Peyer's patch (tissue), 4 donors: ENCODE measurements around the gene ARRB1. TPM values are rescaled to one million over a fixed set of nuclear protein-coding genes. Genes with fewer than 3 reads are reported as not detected.

Source experiments
- DNase-seq, 3 donors: peaks; one replicate each; pipeline ENCODE4 v3.0.0-alpha.2; 2017 to 2019
- H3K27ac ChIP-seq, 4 donors: fragments of 200-600 bp; sonication (generic); one replicate each; pipeline ENCODE4 v1.5.1; 2016 to 2019
- H3K27me3 ChIP-seq, 2 donors: fragments of 200-600 bp; sonication (generic); one replicate each; pipeline ENCODE4 v1.5.1; 2019
- H3K36me3 ChIP-seq, 3 donors: fragments of 200-600 bp; sonication (generic); one replicate each; pipeline ENCODE4 v1.5.1; 2016 to 2019
- H3K4me1 ChIP-seq, 4 donors: fragments of 200-600 bp; sonication (generic); one replicate each; pipeline ENCODE4 v1.5.1; 2016 to 2019
- H3K4me3 ChIP-seq, 4 donors: fragments of 200-600 bp; sonication (generic); 1 replicate in 3 of 4; 2 replicates in 1 of 4; pipeline ENCODE4 v1.5.1; 2016 to 2019; ENCODE audit warnings: mild to moderate bottlenecking in 1 of 4
- H3K9me3 ChIP-seq, 4 donors: fragments of 200-600 bp; sonication (generic); one replicate each; pipeline ENCODE4 v1.5.1; 2016 to 2019; ENCODE audit warnings: mild to moderate bottlenecking in 1 of 4
- CTCF ChIP-seq, 6 experiments: fragments of 450-650 bp in 4 of 6; fragments of 200-600 bp in 2 of 6; sonication (generic) in 1 of 6; IDR thresholded peaks; one replicate each; pipeline ENCODE4 v1.5.1; 2017 to 2019; ENCODE audit warnings: antibody characterized with exemption in 6 of 6, mild to moderate bottlenecking in 3 of 6, moderate library complexity in 1 of 6
- POLR2A ChIP-seq, 2 donors: fragments of 450-650 bp; IDR thresholded peaks; one replicate each; pipeline ENCODE4 v1.5.1; 2017; ENCODE audit warnings: antibody characterized with exemption in 2 of 2, mild to moderate bottlenecking in 2 of 2, moderate library complexity in 2 of 2
- total RNA-seq, 4 donors: library from RNA; depleted of rRNA; stranded (reverse); fragments of >200 nt; gene quantifications; one replicate each; pipeline ENCODE4 v1.1.0, GENCODE V29; 2016

ARRB1 gene
- total RNA-seq, 4 donors from 2014 or later = 45.4 to 136 (median 90.6) TPM

- no peak overlapping the region for H3K27ac ChIP-seq
- peaks cover 0 to 12% (median 0%) of the 10 kb centered on the region in 4 donors for H3K4me1 ChIP-seq
- DNase-seq = no peak
- no peaks in the 10 kb centered on the region for H3K9me3 ChIP-seq
- peaks cover 0 to 80% (median 0%) of the 10 kb centered on the region in 3 donors for H3K36me3 ChIP-seq
- no peaks in the 10 kb centered on the region for H3K27me3 ChIP-seq
- H3K4me3 ChIP-seq = no peak overlapping the region
- TF ChIP-seq CTCF (IDR thresholded peaks at IDR 0.05) = no peak
- no peak for TF ChIP-seq POLR2A (IDR thresholded peaks at IDR 0.05)
These were observed 68.0 kb downstream of the ARRB1 start for GRCh38 chr11:75283391-75283931.

DNA sequence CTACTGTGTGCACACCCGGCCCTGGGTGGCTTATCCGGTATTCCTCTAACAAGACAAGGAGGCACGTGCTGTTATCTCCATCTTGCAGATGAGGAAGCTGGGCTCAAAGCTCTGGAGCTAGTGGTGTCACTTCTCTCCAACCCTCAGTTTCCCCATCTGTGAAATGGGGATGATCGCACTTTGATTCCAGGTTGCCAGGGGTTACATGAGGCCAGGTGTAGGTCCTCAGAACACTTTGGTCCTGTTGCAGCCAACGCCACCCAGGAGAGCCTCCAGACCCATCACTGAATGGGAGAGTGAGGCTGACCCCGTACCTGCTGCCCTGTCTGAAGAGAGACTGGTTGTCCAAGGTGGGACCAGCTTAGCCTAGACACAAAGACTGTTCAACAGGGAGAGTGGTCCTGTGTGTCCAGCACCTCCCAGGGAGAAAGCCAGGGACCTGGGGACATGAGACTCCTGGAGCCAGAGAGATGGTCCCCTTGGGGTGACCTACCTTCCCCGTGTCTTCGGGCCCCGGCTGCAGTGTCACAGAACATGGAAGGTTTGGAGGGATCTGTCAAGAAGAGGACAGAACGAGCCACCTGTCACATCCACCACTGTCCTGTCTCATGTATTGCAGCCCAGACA lies 69.9 kb downstream of the ARRB1 start:
- Histone ChIP-seq H3K36me3 (peaks cover 0 to 88% (median 0%) of the 10 kb centered on the region in 3 donors), H3K27ac (no peak overlapping the region)

DNA sequence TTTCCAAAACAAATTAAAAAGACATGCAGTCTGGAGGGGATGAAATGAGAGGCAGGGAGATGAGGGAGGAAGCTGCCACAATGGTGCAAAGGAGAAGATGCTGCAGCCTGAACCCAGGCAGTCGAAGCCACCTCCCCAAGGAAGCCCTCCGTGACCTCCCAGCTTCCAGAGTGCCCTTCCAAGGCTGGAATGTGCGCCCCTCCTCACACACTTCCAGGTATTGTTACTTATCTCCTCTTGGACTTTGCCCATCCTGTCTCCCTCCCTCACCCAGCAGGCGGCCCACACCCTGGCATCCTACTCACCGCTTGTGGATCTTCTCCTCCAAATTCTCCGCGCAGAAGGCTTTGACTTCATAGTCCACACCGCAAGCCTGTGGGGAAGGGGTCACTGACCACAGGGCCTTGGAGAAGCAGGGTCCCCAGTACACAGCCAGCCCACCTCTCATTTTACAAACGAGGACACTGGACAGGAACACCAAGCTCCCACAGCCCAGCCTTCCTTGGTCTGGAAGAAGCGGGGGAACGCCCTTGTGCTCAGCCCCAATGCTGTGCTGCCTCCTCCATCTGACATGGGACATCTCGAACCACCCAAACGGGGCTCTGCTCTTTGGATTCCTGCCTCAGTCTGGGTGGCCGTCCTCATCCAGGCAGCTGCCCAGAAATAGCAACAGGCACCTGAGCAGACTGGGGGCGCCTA lies 70.5 kb downstream of the ARRB1 start:
- Histone ChIP-seq H3K4me1 (peaks cover 0 to 12% (median 0%) of the 10 kb centered on the region in 4 donors), H3K27me3 (no peaks in the 10 kb centered on the region), H3K27ac (peak overlapping the region in 2 of 4 donors; percentile 1 to 56), H3K4me3 (no peak overlapping the region), H3K36me3 (peaks cover 0 to 92% (median 0%) of the 10 kb centered on the region in 3 donors), H3K9me3 (no peaks in the 10 kb centered on the region)
- no peak for TF ChIP-seq POLR2A (IDR thresholded peaks at IDR 0.05)
- TF ChIP-seq CTCF (IDR thresholded peaks at IDR 0.05) = peak in 1 of 6 experiments; percentile 19
- no peak for DNase-seq

More for the DNA sequence above, 69.9 kb downstream of the ARRB1 start:
- no peaks in the 10 kb centered on the region for H3K9me3 ChIP-seq
- H3K4me1 ChIP-seq = peaks cover 0 to 12% (median 0%) of the 10 kb centered on the region in 4 donors
- TF ChIP-seq CTCF (IDR thresholded peaks at IDR 0.05) (no peak), POLR2A (IDR thresholded peaks at IDR 0.05) (no peak)
- no peak overlapping the region for H3K4me3 ChIP-seq
- DNase-seq = peak in 1 of 3 donors; percentile 43
- no peaks in the 10 kb centered on the region for H3K27me3 ChIP-seq

- no peaks in the 10 kb centered on the region for H3K9me3 ChIP-seq
- no peaks in the 10 kb centered on the region for H3K27me3 ChIP-seq
- peaks cover 0 to 85% (median 0%) of the 10 kb centered on the region in 3 donors for H3K36me3 ChIP-seq
- TF ChIP-seq POLR2A (IDR thresholded peaks at IDR 0.05) (no peak), CTCF (IDR thresholded peaks at IDR 0.05) (peak; percentile 93 to 97 (median 96))
- H3K4me1 ChIP-seq = peaks cover 0 to 12% (median 0%) of the 10 kb centered on the region in 4 donors
- no peak overlapping the region for H3K4me3 ChIP-seq
- peak overlapping the region in 3 of 4 donors; percentile 1 to 56 (median 17) for H3K27ac ChIP-seq
- peak; percentile 66 to 88 (median 76) for DNase-seq
These were observed 71.2 kb downstream of the ARRB1 start for GRCh38 chr11:75280227-75280701.

GRCh38 chr11:75279273-75279672 lies 72.2 kb downstream of the ARRB1 start:
- Histone ChIP-seq H3K4me3 (no peak overlapping the region), H3K4me1 (peaks cover 0 to 12% (median 0%) of the 10 kb centered on the region in 4 donors), H3K36me3 (peaks cover 0 to 82% (median 0%) of the 10 kb centered on the region in 3 donors), H3K27me3 (no peaks in the 10 kb centered on the region), H3K27ac (no peak overlapping the region), H3K9me3 (no peaks in the 10 kb centered on the region)
- peak in 1 of 3 donors; percentile 33 for DNase-seq
- no peak for TF ChIP-seq CTCF (IDR thresholded peaks at IDR 0.05)
- TF ChIP-seq POLR2A (IDR thresholded peaks at IDR 0.05) = no peak
